GM19324 (cell line): ENCODE data around the gene LGALS3.
A peak's percentile ranks its signal among the peaks of the same experiment; 100 is the strongest.

ENCODE experiments used
- ATAC-seq: cut with Tn5 transposase; IDR thresholded peaks from one replicate; pipeline ENCODE4 v1.9.1; 2021; ENCODE audit warnings: mild to moderate bottlenecking, moderate library complexity; ENCODE audit not compliant: unreplicated experiment, low FRiP score

LGALS3 gene

DNA sequence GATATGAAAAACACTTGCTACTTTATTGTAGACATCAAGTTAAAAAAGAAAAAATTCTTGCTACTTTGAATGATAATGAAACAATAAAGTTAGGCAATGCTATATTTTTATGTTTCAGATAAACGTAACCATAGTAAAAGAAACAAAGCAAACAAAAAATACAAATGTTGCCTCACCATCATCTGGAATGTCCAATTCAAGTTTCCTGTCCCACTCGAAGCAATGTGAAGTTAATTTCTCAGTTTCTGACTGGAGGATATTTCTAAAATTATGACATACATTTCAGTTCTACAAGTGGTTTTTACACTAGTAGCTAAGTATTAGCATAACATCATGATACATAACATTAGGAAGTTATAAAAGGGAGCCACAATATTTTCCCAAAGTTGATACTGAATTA, 41.5 kb downstream of the LGALS3 start:
- ATAC-seq, result no peak

DNA sequence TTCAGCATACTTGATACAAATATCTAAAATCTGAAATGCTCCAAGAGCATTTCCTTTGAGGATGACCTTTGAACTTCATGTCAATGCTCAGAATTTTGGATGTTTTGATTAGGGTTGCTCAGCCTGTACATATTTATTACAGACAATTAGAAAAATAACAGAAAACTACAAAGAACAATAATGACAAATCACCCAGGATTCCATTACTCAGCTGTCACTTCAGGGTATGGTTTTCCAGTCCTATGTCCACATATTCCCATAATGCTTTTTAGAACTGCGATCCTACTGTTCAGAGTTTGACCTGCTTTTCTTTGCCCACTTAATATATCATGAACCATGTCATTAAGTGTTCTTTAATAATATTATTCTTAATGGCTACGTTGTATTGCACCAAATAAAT, 51.0 kb downstream of the LGALS3 start:
- ATAC-seq, result no peak

DNA sequence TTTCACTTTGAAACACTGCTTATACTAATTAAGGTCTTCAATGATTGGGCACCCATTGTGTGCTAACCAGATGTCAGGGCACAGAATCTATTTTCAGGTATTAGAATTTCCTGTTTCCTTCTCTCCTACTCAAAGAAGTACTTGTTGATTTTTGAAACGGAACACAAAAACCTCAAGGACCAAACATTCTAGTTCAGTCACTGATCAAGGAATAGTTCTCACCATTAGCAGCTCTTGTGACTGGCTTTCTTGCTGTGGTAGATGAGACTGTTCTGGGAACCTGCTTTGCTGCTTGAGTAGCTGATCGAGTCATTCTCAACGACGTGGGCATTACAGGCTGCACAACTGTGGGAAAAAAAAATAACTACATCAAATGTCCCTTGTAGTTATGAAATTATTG, 51.4 kb downstream of the LGALS3 start:
- peak; percentile 62 for ATAC-seq

GRCh38 chr14:55188686-55189295, 59.7 kb downstream of the LGALS3 start:
- ATAC-seq, result no peak

- ATAC-seq, result no peak
Observed at GRCh38 chr14:55190906-55191202, 61.8 kb downstream of the LGALS3 start.

GRCh38 chr14:55191203-55192053, 62.4 kb downstream of the LGALS3 start, which contains the start of gene DLGAP5:
Gene DLGAP5 (minus strand): TSS chr14:55191585. CDS start chr14:55189179, 2,406 bp downstream.
- peak; percentile 98 for ATAC-seq

- ATAC-seq, result no peak
Observed at GRCh38 chr14:55192054-55192621, 63.1 kb downstream of the LGALS3 start.

DNA sequence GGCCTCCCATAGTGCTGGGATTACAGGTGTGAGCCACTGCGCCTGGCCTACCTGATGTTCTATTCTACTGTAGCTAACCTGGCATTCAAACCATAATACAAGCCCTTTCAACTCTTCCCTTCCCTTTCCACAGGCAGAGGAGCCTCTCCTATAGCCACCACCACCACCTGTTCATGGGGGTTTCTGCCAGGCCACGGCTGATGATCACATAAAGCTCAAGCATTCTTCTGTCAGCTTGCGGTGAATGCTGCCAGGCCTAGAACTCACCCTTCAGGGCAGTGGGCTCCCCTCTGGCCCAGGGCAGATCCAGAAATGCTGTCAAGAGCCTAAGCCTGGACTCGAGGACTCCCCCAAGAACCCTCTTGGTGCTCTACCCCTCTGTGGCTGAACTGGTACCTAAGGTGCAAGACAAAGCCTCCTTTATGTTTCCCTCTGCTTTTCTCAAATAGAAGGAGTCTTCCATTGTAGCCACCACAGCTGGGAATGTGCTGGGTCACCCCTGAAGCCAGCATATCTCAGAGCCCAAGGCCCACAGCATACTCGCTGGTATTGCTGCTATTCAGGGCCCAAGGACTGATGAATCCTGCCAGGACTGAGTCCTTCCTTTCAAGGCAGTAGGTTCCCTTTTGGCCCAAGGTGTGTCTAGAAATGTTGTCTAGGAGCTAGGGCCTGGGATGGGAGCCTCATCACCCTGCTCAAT, 65.8 kb downstream of the LGALS3 start:
- ATAC-seq, result no peak
